Left ventricle myocardium inferior (tissue), 1 donor: ENCODE data around the gene BTN3A1. TPM values are rescaled to one million over a fixed set of nuclear protein-coding genes. Genes with fewer than 3 reads are reported as not detected.

Experiments used
- DNase-seq: peaks from one replicate; pipeline ENCODE4 v3.0.0-alpha.2; 2020
- H3K27ac ChIP-seq: fragments of 200-600 bp; replicated peaks from 2 replicates; pipeline ENCODE4 v1.8.0; 2021
- H3K27me3 ChIP-seq: fragments of 200-600 bp; 2 replicates; pipeline ENCODE4 v1.8.0; 2021; ENCODE audit warnings: low read depth
- H3K36me3 ChIP-seq: fragments of 200-600 bp; 2 replicates; pipeline ENCODE4 v1.8.0; 2021
- H3K4me1 ChIP-seq: fragments of 200-600 bp; 2 replicates; pipeline ENCODE4 v1.8.0; 2021
- H3K4me3 ChIP-seq: fragments of 200-600 bp; 2 replicates; pipeline ENCODE4 v1.8.0; 2021; ENCODE audit warnings: mild to moderate bottlenecking, moderate library complexity
- H3K9me3 ChIP-seq: fragments of 200-600 bp; replicated peaks from 2 replicates; pipeline ENCODE4 v1.8.0; 2021
- CTCF ChIP-seq: fragments of 200-600 bp; IDR thresholded peaks from 2 replicates; pipeline ENCODE4 v1.8.0; 2021; ENCODE audit warnings: antibody characterized with exemption, mild to moderate bottlenecking, borderline replicate concordance
- intact Hi-C: fragments of 100-400 bp; cut with micrococcal nuclease; formaldehyde crosslinking; loops from one replicate; pipeline ENCODE4 v1.11.0; 2022
- total RNA-seq: library from RNA; stranded (reverse); fragmentation: NEBNext Ultra II Directional; extraction: Animal tissue kit (Norgen Biotek cat#: 25700); gene quantifications from one replicate; pipeline ENCODE4 v1.2.1, GENCODE V29; 2021
- donor health status: DM: no; HTN: yes; CAD: no; lungs with severe emphysema.

Gene BTN3A1
- total RNA-seq, 1 donor from 2014 or later, result 9.7 TPM

- DNase-seq, result no peak
- Histone ChIP-seq H3K36me3 (peaks cover 100% of the 10 kb centered on the region), H3K4me3 (no peak overlapping the region), H3K9me3 (no peaks in the 10 kb centered on the region), H3K27ac (no peak overlapping the region), H3K27me3 (no peaks in the 10 kb centered on the region), H3K4me1 (peaks cover 35% of the 10 kb centered on the region)
- intact Hi-C loops, result no loop called here
- TF ChIP-seq CTCF, result no peak
Observed at GRCh38 chr6:26464014-26464413, 61.9 kb downstream of the BTN3A1 start.

- intact Hi-C loops, result no loop called here
Observed at GRCh38 chr6:26464416-26465131, 62.5 kb downstream of the BTN3A1 start.

More at GRCh38 chr6:26464416-26465131, 62.5 kb downstream of the BTN3A1 start:
- Histone ChIP-seq H3K27me3 (no peaks in the 10 kb centered on the region), H3K36me3 (peaks cover 99% of the 10 kb centered on the region), H3K9me3 (no peaks in the 10 kb centered on the region), H3K4me3 (no peak overlapping the region), H3K27ac (no peak overlapping the region), H3K4me1 (peaks cover 30% of the 10 kb centered on the region)
- no peak for TF ChIP-seq CTCF
- DNase-seq, result no peak

Other genes starting within 250 kb of the BTN3A1 start
- gene BTN3A2, start 37.1 kb upstream of the BTN3A1 start, total RNA-seq, result 13.1 TPM
- gene BTN2A2, start 19.2 kb upstream of the BTN3A1 start, total RNA-seq, result 4.2 TPM
- gene BTN3A3, start 38.2 kb downstream of the BTN3A1 start, total RNA-seq, result 8.3 TPM
- 16.0 TPM for gene BTN2A1, start 55.7 kb downstream of the BTN3A1 start, total RNA-seq
- not detected for gene BTN1A1, start 98.0 kb downstream of the BTN3A1 start, total RNA-seq
- 29.7 TPM for gene HMGN4, start 136.1 kb downstream of the BTN3A1 start, total RNA-seq
- 8.3 TPM for gene ABT1, start 194.7 kb downstream of the BTN3A1 start, total RNA-seq